GM19035 (cell line): Measurements from ENCODE around the gene NRP1.
"Not testable (repeated sequence)": the region's sequence is repeated elsewhere in the genome, so short reads cannot be mapped to it uniquely, and the experiment has no call there.

Experiments
- ATAC-seq: cut with Tn5 transposase; IDR thresholded peaks from one replicate; pipeline ENCODE4 v1.9.1; 2021; ENCODE audit not compliant: unreplicated experiment

The NRP1 gene

GRCh38 chr10:33240931-33241330, 93.5 kb downstream of the NRP1 start:
- no peak for ATAC-seq

- ATAC-seq: no peak
Observed at GRCh38 chr10:33240258-33240657, 94.2 kb downstream of the NRP1 start.

- ATAC-seq: no peak
Observed at GRCh38 chr10:33239257-33239656, 95.2 kb downstream of the NRP1 start.

- ATAC-seq: no peak
Observed at GRCh38 chr10:33238643-33239042, 95.8 kb downstream of the NRP1 start.

- ATAC-seq: no peak
Observed at GRCh38 chr10:33237736-33238624, 96.5 kb downstream of the NRP1 start.

GRCh38 chr10:33236916-33237315, 97.6 kb downstream of the NRP1 start:
- ATAC-seq: no peak

GRCh38 chr10:33235951-33236350, 98.5 kb downstream of the NRP1 start:
- no peak for ATAC-seq

GRCh38 chr10:33235251-33235884, 99.1 kb downstream of the NRP1 start:
- ATAC-seq: no peak

GRCh38 chr10:33234831-33235237, 99.6 kb downstream of the NRP1 start:
- no peak for ATAC-seq

GRCh38 chr10:33233635-33234034, 100.8 kb downstream of the NRP1 start:
- ATAC-seq: no peak

GRCh38 chr10:33233221-33233620, 101.2 kb downstream of the NRP1 start:
- no peak for ATAC-seq

GRCh38 chr10:33231621-33232350, 102.7 kb downstream of the NRP1 start:
- ATAC-seq: no peak

GRCh38 chr10:33229949-33230267, 104.6 kb downstream of the NRP1 start:
- ATAC-seq: no peak

- ATAC-seq: no peak
Observed at GRCh38 chr10:33229252-33229948, 105.1 kb downstream of the NRP1 start.

GRCh38 chr10:33228426-33228825, 106.0 kb downstream of the NRP1 start:
- no peak for ATAC-seq

GRCh38 chr10:33227489-33227888, 107.0 kb downstream of the NRP1 start:
- ATAC-seq: no peak

- no peak for ATAC-seq
Observed at GRCh38 chr10:33224251-33224965, 110.1 kb downstream of the NRP1 start.

GRCh38 chr10:33223326-33224000, 111.0 kb downstream of the NRP1 start:
- ATAC-seq: no peak

- ATAC-seq: not testable (repeated sequence)
Observed at GRCh38 chr10:33222304-33222703, 112.2 kb downstream of the NRP1 start.

GRCh38 chr10:33217854-33218253, 116.6 kb downstream of the NRP1 start:
- no peak for ATAC-seq
